CD4-positive, alpha-beta T cell treated with Interleukin-17A for 1 hour (primary cell): ENCODE data around the gene ATXN7L1.

ENCODE experiments used
- DNase-seq: peaks from one replicate; pipeline ENCODE4 v3.0.0-alpha.2; 2020

Gene ATXN7L1

DNA sequence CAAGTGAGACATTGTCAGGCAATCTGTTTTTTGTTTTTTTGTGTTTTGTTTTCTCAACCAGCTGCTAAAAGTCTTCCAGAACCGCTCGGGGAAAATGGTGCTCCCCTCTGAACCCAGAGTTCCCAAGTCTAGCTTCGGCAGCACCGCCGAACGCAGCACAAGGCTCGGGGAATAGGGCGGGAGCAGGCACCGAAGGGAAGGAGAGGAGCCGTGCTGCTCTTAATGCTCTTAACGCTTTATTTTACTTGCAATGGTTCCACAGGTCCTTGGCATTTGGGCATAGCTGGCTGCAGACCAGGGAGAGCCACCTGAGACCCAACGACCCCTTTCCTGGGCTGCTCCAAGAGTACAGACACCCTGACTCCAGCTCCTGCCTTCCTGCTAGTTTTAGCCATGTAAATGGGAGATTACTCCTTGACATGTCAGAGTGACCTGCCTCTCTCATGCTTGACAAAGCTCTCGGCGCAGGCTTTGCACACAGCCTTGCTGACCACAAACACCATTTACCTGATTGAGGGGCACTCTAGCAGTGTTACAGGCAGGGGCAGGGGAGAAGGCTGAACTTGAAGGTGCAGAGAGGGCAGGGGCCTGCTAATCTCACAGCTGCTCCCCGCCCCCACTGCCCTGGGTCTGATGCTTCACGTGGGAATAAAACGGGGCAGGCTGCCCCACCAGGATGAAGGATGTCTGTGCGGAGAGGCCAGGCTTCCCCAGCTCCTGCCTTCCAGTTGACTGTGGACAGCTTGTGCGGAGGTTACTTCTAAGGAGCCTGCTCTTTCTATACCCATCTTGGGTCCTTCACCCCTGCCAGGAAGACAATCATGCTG is 236.5 kb downstream of the ATXN7L1 start:
- no peak for DNase-seq

DNA sequence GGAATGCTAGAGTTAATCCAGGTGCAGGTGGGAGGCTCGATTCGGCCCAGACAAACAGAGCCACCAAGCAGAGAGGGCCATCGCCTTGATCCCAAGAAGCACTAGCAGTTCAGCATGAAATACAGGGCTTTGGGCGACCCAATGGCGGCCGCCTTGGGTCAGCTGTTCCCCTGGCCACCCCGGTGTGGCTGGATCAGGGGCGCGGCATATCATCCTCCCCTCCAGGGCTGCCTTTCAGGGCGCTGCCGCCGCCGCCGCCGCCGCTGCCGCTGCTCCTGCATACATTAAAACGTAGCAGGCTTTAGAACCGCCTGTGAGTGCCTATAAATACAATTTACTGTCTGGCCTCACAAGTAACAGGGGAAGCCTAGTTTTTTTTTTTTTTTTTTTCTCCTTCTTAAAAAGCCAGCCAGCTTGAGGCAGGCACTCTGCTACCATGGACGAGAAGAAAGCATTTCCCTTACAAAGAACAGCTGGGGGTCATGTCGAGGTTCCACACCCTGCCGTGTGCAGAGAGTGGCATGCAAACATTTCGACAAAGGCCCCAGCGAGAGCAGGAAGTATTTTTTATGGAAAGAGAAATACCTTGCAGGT is 237.4 kb downstream of the ATXN7L1 start:
- no peak for DNase-seq

DNA sequence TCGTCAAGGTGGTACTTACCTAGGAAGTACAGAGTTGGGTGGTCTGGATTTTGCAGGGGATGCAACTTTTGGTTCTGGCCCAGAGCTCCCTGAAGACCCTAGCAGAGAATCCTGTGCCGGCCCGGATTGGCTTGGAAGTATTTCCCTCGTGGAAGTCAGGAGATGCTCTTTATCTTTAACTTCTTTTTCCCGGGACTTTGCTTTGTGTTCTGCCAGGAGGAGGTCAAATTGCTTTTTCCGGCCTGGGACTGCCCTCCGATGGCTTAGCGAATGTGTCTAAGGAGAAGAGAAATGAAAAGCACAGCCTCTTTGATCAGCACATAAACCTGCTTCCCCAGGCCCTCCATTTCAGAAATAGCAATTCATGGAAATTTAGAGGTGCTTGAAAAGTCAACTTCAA is 238.1 kb downstream of the ATXN7L1 start:
- DNase-seq = no peak

DNA sequence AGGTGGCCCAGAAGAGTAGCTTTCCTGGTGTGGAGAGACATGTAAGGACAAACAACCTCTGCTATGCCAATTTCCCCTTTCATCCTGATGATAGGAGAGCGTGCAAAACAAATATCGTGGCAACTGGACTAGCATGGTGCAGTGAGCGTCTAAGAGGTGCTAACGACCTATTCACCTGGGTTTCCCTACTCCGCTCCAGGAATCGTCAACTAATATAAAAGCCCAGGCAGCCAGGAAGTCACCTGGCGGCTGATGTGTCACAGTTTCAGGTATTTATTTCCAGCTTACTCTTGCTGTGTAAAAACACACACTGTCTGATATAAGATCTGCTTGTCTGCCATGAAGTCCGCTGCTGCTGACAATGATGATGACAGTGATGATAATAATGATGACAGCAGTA is 238.6 kb downstream of the ATXN7L1 start:
- no peak for DNase-seq

DNA sequence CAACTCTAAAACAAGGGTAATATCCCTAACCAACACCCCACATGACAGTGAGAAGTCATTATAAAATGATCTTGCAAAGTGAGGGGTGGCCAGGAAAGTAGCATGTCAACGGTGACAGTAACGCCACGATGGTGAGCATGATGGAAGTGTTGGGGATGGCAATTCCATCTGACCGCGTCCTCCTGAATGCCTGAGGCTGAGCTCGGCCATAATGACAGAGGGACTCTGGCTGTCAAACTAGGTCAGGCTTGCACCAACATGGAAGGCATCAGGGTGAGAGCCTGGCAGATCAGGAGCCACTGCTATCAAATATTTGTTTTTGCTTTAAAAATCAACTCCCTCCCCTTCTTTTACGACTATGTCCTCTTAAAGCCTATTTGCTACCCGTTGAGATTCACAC is 239.4 kb downstream of the ATXN7L1 start:
- no peak for DNase-seq

DNA sequence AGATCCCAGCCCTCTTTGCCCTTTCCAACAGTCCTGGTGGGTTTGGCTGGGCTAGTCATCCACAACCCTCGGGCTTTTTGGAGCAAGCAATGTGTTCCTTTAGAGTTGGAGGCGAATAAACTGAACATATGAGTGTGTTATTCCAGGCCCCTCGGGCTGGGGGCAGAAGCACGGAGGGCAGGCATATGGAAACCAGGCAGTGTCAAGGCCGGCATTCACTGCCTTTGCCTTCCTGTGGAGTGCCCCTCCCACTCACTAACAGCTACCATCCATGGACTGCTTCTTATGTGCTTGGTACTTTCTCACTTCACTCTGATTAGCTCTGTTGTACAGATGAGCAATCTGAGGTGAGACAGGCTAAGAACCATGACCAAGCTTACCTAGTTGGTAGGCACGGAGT is 241.2 kb downstream of the ATXN7L1 start:
- DNase-seq = no peak

DNA sequence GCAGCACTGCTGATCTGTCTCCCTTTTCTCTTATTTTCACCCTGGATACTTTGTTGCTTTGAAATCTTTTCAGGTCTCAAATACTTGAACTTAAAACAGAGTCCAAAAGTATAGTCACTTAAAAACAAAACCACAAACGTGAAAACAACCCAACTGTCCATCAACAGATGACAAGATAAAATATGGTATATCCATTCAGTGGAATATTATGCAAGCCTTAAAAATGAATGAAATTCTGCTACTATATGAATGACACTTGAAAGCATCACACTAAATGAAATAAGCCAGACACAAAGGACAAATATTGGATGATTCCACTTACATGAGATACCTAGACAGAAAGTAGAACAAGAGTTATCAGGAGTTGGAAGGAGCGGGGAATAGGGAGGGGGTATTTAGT is 250.4 kb downstream of the ATXN7L1 start:
- DNase-seq = no peak

DNA sequence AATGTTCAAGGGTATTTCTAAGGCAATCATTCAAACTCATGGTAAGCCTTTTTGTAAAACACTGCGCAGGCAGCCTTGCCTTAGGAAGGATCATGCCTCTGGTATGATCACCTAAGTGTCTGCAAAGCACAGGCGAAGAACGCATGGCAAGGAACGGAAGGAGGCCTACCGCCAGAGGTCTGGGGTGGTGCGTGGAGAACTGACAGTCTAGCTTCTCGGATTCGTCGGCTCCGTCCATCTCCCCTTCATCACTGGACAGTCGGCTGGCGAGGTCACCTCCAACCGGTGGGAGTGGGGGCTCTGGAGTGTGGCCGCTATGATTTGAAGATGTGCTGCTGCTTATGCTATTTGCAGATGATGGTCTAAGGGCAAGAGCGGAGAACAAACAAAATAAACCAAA is 252.5 kb downstream of the ATXN7L1 start:
- no peak for DNase-seq

DNA sequence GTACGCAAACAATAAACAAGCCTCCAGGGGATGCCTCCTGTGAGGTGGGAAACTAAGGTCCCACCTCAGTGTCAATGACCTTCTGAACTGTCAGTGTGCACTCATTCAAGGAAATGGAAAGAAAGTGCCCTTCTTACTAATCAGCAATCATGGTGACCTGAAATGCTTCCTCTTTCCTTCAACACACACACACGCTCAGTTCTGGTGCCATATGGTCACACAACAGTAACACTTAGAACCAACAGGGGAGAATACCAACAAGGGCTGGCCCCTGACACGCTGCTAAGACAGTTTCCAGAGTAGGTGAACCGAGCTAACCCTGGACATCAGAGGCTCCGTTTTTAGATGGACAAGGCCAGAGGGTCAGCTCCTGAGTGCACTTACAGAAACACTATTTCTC is 253.0 kb downstream of the ATXN7L1 start:
- DNase-seq = no peak

DNA sequence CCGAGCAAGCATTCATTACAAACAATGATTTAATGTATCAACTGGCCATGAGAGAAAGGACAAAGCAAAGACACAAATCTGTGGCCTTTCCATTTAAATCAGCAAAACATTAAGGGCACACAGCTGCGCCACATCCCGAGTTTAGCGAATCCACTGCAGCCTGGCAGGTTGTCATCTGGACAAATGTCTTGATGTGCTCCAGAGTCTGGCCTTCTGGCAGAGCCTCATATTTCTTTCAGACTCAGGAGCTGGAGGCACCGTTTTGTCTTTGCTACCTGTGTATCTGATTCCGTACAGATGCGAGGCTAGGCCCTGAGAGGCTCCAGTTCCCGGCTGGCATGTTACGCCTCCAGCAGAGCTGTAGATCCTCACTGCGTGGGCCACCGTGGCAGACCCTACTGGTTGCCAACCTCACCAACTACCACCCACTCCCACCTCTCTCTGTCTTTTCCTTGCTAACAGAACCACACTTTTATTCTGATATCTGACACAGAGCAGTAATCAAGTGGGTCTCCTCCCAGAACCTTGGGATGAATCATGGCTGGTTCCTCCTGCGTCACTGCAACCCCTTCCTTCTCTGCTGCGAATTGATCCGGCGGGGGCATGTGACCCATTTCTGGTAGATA is 254.2 kb downstream of the ATXN7L1 start:
- DNase-seq = no peak

DNA sequence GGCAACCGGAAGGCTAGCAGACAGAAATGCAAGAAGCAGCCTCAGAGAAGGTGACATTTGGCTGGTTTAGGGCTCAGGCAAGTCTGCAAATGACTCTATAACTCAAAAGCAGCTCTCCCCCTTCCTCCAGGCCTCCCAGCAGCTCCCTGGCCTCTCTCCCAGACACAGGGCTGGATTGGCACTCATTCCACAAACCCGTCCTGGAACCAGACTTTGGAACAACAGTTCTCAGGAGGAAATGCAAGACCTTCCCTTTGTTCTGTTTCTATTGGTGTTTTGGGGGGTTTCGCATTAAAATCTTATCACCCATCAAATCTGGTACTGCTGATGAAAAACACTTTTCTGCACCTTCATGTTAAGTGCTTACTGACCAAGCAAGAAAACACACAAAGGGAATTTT is 254.8 kb downstream of the ATXN7L1 start:
- DNase-seq = no peak

DNA sequence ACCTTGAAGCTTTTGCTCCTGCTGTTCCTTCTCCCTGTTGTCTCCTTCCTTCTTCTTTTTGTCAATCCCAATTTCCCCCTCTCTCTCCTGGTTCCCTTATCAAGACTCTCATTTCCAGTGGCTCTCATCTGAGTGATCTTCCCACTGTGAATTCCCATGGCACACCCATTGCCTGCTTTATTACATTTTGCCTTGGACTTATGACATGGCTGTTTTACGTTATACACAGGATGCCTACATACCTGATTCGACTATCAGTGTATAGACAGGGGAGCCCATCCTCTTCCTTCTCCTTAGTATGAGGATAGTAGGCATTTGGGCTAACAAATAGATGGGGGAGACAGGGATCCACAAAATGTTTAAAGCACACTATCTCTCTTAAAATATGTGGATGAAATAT is 255.2 kb downstream of the ATXN7L1 start:
- no peak for DNase-seq

DNA sequence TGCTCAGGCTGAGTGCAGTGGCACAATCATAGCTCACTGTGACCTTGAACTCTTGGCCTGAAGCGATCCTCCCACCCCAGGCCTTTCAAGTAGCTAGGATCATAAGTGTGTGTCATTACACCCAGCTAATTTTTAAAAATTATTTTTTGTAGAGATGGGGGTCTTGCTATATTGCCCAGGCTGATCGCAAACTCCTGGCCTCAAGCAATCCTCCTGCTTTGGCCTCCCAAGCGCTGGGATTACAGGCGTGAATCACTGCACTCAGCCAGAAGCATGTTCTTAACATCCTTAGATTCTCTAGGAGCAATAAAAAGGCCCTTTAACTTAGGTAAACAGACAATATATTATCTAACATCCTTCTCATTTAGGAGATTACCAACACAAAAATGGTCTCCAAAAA is 256.8 kb downstream of the ATXN7L1 start:
- no peak for DNase-seq

DNA sequence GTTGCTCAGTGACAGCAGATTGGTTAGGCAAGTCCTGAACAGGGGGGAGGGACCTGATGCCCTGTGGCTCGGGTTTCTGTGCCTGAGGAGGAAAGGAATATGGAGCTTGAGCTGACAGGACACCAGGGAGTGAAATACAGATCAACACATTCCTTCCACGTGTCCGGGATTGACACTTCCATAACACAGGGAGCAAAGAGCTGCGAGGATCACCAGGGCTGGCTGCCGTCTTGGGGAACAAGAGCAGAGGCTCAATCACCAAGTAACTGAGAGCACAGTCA is 258.4 kb downstream of the ATXN7L1 start:
- no peak for DNase-seq

DNA sequence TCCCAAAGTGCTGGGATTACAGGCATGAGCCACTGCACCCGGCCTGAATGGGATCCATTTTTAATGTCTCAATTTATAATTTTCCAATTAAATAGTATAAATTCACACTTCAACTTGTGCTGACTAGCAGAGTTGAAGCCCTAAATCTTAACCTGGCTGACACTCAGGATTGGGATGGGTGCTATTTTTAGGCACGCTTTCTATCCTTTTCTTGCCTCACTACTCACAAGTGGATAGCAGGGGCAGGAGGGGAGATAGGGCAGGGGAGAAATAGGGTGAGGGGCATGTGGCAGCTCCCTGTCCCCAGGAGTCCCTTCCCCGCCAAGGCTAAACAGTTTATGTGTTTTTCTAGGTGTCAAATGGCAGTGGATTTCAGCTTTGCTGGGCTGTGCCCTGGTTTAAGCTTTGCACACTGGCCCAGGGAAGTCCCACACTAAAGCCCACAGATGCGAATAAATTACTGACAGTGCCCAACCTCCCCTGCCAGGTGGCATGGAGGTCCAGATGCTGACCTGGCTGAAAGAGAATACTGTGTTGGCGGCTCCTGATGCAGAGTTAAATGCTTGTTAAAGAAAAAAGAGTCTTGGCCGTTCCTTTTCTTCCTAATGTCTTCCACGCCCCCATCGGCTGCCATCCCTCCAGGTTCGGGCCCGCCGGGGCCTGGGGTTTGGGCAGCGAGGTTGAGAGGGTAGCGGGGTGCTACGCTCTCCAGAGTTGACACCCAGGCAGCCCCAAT is 259.0 kb downstream of the ATXN7L1 start:
- no peak for DNase-seq

DNA sequence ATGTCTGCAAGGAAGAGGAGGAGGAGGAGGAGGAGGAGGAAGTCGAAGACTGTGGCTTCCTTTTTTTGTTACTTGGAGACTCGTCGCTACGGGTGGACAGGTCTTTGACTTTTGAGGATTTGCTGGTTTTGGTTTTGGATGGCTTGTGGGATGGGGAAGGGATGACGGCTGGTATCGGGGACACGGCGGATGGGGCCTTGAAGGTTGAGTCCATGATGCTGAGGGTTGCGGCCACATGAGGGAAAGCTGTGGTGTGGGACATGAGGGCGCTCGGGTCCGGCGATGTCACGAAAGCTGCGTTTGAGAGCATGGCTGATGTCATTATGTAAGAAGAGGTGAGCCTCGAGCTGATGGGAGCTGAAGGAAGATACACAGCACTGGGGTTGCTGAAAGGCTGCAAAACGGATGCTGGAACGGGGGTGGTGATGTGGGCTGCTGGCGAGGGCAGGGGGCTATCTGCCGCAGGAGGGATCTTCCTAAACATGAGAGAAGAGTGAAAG is 262.0 kb downstream of the ATXN7L1 start:
- DNase-seq = no peak

DNA sequence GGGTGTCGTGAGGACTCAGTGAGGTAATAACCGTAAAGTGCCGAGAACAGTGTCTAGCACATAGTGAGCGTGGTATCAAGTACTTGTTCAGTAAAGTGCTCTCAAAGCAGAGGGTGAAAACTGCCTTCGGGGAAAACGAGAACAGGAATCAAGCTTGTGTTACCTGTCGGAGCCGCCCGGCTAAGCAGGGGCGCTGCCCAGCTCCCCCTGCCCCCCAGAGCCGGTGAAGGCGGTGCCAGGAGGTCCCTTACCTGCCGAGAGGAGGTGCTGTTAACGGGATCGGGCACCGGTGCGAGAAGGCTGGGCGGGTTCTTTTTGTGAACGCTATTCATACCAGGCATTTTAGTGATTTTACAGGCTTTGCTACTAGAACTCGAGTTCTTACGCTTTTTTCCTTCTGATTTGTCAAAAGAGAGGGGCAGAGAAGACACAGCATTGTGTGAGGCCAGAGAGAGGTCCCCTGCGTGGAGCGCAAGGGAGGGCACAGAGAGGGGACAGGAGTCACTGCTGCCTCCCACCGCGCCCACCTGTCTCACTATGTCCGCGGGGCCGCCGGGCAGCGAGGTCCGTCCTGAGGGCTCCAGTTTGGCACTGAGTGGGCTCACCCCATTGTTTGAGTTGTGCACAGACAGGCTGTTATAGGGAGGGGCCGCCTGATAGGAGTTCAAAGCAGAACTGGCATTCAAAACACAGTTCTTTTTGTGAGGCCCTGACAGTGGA is 262.6 kb downstream of the ATXN7L1 start:
- no peak for DNase-seq

DNA sequence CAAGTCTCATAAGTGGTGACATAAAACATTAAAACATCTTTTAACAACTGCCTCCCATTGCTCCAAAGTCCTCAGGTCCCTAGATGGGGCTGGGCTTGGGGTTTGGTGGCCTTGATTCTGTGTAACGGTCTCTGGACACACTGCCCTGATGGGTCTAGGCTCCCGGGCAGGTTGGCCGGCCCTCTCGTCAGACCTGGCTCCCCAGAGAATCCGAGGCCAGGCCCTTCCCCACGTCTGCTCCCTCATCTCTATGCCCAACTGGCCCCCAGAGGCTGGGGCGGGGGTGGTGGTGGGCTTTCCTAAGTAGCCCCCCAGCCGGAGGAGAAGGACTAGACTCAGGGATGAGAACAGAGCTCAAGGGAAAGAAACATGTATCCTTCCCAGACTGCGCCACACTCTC is 263.6 kb downstream of the ATXN7L1 start:
- no peak for DNase-seq

DNA sequence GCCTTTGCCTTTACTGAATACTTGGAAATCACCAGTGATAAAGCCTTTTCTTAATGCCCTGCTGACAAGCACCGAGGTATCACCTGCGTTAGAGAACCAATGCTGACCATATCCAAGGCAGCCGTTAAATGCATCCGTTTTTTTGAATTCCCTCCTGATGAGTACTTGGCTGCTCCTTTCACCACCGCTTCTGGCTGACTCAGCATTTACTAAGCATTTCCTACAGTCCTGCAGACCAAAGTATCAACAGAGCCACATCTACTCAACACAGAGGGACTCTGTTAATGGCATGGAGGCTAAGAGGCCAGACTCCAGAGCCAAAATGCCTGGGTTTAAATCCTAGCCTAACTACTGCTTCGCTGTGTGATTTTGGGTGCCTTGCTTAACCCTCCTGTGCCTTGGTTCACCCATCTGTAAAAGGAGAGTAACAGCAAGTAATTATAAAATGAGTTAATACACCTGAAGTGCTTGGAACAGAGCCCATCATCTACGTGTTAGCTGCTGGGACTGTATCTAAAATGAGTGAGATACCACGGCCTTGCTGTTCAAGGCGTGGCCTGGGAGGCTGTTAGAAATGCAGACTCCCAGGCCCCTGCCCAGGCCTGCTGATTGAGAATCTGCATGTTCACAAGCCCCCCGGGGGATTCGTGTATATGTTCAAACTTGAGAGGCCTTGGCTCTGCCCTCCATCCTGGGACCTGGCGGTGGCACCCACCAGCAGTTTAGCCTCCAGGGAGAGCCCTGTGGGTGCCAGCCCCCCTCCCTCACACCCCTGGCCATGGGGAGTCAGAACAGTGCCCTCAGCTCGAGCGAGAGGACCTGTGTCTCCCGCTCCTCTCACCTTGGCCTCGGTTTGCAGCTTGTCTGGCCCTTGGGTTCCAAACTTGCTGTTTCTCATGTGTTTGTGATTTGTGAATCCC is 264.3 kb downstream of the ATXN7L1 start:
- DNase-seq = no peak

DNA sequence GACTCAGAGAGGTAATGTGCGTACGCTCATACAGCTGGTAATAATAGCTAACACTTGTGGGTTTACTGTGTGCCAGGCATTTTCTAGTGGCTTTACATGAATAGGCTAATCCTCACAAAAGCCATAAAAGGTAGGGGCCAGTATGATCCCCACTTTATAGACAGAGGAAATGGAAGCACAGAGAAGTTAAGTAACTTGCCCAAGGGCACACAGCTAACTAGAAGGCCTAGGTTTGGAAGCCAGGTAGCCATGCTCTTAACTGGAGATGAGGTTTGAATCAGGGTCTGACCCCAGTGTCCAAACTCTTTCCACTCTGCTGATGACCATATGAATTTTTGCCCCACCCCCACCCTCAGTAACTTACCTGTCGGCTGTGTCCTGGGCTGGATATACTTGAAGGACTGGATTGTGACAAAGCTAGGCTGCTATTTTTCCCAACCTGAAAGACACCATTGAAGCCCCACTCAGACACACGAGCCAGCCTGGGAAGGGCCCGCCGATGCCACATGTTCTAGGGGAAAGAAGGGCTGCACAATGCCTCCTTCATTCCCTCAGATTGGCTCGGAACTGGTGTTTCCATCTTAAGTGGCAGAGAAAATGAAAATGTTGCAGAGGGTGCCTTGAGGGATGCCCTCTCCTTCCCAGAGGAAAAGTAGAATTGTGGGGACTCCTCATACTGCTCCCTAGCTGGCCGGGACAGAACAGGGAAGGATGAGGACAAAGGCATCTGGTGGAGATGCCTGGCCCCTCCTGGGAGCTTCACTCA is 266.1 kb downstream of the ATXN7L1 start:
- DNase-seq = no peak
